ENCODE measurements around the gene SQOR.

SQOR gene

GRCh38 chr15:45588219-45588875 lies 46.5 kb upstream of the SQOR start:
- Histone ChIP-seq H3K27me3 (ENCODE audit: control insufficient read depth, low read length) (no peaks in the 10 kb centered on the region; the same call in 1 of the 2 replicates), H3F3A (ENCODE audit: control insufficient read depth, insufficient read depth) (peaks cover 32% of the 10 kb centered on the region), H3K4me2 (ENCODE audit: low read length) (peak overlapping the region; percentile 89), H3K9me3 (ENCODE audit: control insufficient read depth, insufficient read depth, low read length) (peaks cover 10% of the 10 kb centered on the region; the same call in 1 of the 2 replicates), H3K9me2 (replicated peaks; ENCODE audit: control insufficient read depth, low read length) (no peaks in the 10 kb centered on the region), H4K20me1 (ENCODE audit: control insufficient read depth, insufficient read depth, low read depth, low read length) (no peaks in the 10 kb centered on the region), H3K27ac (ENCODE audit: low read depth, low read length) (peak overlapping the region; percentile 91), H3K79me2 (ENCODE audit: control insufficient read depth, low read length) (peaks cover 81% of the 10 kb centered on the region), H3K4me1 (ENCODE audit: control insufficient read depth, low read length) (peaks cover 48% of the 10 kb centered on the region), H3K36me3 (ENCODE audit: control insufficient read depth, low read length) (peaks cover 53% of the 10 kb centered on the region), H3K4me3 (ENCODE audit: low read length) (peak overlapping the region; percentile 99)
- TF ChIP-seq EZH2phosphoT487 (IDR thresholded peaks at IDR 0.05; ENCODE audit: borderline replicate concordance, low read length) (no peak), CTCF (IDR thresholded peaks at IDR 0.05; ENCODE audit: low read depth, low read length, poor library complexity, severe bottlenecking) (no peak)

GRCh38 chr15:45589256-45589655 lies 45.6 kb upstream of the SQOR start:
- H3F3A ChIP-seq (ENCODE audit: control insufficient read depth, insufficient read depth): peaks cover 32% of the 10 kb centered on the region
- peaks cover 90% of the 10 kb centered on the region for H3K79me2 ChIP-seq (ENCODE audit: control insufficient read depth, low read length)
- peaks cover 17% of the 10 kb centered on the region; the same call in 1 of the 2 replicates for H3K9me3 ChIP-seq (ENCODE audit: control insufficient read depth, insufficient read depth, low read length)
- H3K4me1 ChIP-seq (ENCODE audit: control insufficient read depth, low read length): peaks cover 51% of the 10 kb centered on the region
- peak overlapping the region; percentile 99 for H3K4me3 ChIP-seq (ENCODE audit: low read length)
- peaks cover 62% of the 10 kb centered on the region for H3K36me3 ChIP-seq (ENCODE audit: control insufficient read depth, low read length)
- no peaks in the 10 kb centered on the region for H4K20me1 ChIP-seq (ENCODE audit: control insufficient read depth, insufficient read depth, low read depth, low read length)
- peak overlapping the region; percentile 89 for H3K4me2 ChIP-seq (ENCODE audit: low read length)
- peak overlapping the region; percentile 91 for H3K27ac ChIP-seq (ENCODE audit: low read depth, low read length)
- no peak for TF ChIP-seq EZH2phosphoT487 (IDR thresholded peaks at IDR 0.05; ENCODE audit: borderline replicate concordance, low read length)
- no peak for TF ChIP-seq CTCF (IDR thresholded peaks at IDR 0.05; ENCODE audit: low read depth, low read length, poor library complexity, severe bottlenecking)
- no peaks in the 10 kb centered on the region; the same call in 1 of the 2 replicates for H3K27me3 ChIP-seq (ENCODE audit: control insufficient read depth, low read length)
- no peaks in the 10 kb centered on the region for H3K9me2 ChIP-seq (replicated peaks; ENCODE audit: control insufficient read depth, low read length)

GRCh38 chr15:45594319-45594718 lies 40.5 kb upstream of the SQOR start:
- no peaks in the 10 kb centered on the region for H3K9me2 ChIP-seq (replicated peaks; ENCODE audit: control insufficient read depth, low read length)
- H3K4me3 ChIP-seq (ENCODE audit: low read length): no peak overlapping the region
- no peak overlapping the region for H3K4me2 ChIP-seq (ENCODE audit: low read length)
- H3K4me1 ChIP-seq (ENCODE audit: control insufficient read depth, low read length): peaks cover 44% of the 10 kb centered on the region
- peaks cover 40% of the 10 kb centered on the region for H3K9me3 ChIP-seq (ENCODE audit: control insufficient read depth, insufficient read depth, low read length)
- TF ChIP-seq CTCF (IDR thresholded peaks at IDR 0.05; ENCODE audit: low read depth, low read length, poor library complexity, severe bottlenecking) (no peak), EZH2phosphoT487 (IDR thresholded peaks at IDR 0.05; ENCODE audit: borderline replicate concordance, low read length) (no peak)
- H3K27ac ChIP-seq (ENCODE audit: low read depth, low read length): no peak overlapping the region
- H3K36me3 ChIP-seq (ENCODE audit: control insufficient read depth, low read length): peaks cover 77% of the 10 kb centered on the region
- no peaks in the 10 kb centered on the region for H4K20me1 ChIP-seq (ENCODE audit: control insufficient read depth, insufficient read depth, low read depth, low read length)
- H3K79me2 ChIP-seq (ENCODE audit: control insufficient read depth, low read length): peaks cover 86% of the 10 kb centered on the region
- H3K27me3 ChIP-seq (ENCODE audit: control insufficient read depth, low read length): no peaks in the 10 kb centered on the region
- H3F3A ChIP-seq (ENCODE audit: control insufficient read depth, insufficient read depth): peaks cover 21% of the 10 kb centered on the region; the same call in 1 of the 2 replicates
